ENCODE measurements around the gene NELFB.
"Not testable (repeated sequence)": the region's sequence is repeated elsewhere in the genome, so short reads cannot be mapped to it uniquely, and the experiment has no call there.

The NELFB gene

DNA sequence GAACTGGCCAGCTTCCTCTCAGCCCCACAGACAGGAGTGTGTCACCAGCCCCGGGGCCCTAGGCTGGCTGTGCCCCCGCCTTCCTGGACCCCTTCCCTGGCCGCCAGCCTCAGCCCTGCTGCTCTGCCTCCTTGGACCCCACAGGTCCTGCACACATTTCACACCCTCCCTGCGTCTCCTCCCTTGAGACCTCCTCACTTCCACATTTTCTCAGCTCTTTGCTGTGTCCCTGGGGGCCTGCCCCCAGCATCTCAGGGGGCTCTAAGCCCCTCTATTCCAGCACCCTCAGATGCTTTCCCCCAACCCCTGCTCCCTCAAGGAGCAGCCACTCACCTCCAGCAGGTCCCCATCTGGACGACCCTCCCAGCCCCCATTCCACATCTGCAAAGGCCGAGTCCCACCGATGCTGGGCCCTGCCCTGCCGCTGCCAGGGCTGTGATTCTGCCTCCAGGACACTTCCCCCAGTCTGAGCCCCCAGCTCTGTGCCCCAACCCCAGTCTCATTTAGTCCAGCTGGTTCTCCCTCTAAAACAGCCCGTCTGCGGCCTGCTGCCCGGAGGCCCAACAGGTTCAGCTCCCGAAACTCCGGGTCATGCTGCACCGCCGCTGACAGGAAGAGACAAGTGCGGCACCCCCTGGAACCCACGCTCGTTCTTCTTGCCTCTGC, 20.2 kb upstream of the NELFB start:
- no peak for DNase-seq (ENCODE audit: low read depth)

DNA sequence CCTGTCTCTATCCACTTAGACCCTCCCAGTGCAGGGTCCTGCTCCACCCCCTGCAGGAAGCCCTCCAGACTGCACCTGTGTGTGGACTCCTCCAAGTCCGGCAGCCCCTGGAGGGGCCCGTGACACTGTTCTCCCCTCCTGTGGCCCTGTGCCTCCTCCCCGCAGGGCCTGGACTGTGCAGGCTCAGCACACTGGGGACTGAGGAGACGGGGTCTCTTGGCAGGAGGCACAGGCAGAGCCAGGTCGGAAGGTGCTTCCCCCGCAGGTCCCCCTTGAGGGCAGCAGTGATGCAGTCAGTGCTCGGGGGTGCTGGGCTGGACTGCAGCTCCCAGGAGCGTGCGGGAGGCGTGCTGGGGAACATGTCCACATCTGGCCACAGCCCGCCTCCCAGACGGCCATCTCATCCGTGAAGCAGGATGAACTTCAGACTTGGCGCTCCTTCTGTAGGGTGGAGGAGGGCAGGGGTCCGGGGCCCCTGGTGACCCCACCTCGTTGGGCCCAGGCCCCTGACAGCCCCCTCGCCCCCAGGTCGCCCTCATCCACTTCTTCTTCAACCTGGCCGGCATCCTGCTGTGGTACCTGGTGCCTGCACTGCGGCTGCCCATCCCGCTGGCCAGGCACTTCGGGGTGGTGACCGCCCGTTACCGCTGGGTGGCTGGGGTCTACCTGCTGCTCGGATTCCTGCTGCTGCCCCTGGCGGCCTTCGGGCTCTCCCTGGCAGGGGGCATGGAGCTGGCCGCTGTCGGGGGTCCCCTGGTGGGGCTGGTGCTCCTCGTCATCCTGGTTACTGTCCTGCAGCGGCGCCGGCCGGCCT, 19.5 kb upstream of the NELFB start:
- DNase-seq (ENCODE audit: low read depth), result no peak

DNA sequence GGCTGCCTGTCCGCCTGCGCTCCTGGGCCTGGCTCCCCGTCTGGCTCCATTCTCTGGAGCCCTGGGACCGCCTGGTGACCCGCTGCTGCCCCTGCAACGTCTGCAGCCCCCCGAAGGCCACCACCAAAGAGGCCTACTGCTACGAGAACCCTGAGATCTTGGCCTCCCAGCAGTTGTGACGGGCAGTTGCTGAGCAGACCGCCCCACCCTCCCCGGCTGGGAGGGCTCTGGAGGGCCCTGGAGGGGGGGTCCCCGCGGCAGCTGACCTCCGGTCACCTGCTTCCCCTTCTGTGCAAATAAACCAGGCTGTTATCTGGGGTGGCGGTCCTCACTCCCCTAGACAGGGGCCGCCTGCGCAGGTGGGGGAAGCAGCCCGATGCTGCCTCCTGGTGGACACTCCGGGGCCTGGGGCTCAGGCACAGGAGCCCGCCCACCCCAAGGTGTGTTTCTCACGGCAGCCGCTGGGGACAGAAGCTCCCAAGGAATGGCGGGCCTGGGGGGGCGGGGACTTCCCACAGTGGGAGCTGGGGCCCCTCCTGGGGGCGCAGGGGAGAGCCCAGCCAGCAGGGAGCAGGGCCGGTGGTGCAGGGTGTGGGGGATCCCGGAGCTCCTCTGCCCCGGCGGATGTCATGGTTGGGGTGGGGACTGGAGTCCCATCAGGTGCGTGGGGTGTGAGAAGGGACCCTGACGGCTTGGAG, 18.7 kb upstream of the NELFB start:
- DNase-seq (ENCODE audit: low read depth), result peak; percentile 90

- no peak for DNase-seq (ENCODE audit: low read depth)
Observed at GRCh38 chr9:137236936-137237421, 18.1 kb upstream of the NELFB start.

DNA sequence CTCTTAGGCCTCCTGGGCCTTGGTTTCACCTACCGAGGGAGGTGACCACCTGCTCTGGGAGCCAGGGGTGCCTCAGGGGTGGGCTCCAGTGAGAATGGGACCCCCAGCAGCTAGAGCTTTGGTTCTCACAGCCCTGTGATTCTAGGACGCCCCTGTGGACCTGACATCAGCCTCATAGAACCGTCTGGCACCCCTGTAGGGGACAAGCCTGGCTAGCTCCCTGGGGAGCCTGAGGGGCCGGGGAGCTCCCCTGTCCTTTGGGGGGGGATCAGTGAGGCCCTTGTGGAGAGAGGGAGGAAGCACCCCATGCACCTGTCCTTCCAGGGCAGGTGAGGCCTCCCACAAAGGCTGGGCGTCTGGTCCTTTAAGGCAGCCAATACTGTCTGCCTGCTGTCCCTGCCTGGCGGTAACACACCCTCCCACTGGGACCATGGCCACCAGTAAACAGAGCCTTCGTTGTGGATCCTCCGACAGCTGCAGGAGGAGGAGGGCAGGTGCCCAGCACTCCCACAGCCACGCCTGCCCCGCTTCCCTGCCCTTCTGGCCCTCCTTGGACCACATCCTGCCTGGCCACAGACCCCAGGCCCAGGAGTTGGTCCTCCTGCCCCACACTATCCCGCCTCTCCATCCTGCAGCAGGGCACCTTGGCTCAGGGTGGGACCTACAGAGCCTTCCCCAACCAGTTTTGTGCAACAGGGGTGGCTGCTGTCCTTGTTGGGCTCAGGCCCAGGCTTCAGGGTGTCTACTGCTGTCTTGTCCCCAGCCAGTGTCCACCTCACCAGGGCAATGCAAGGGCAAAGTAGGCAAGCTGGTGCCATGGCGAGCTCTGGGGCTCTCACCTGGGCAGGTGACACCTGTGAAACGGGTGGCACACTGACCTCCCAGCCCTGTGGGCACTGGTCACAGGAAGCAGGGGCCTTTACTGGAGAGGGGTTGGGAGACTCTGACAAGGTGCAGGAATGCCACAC, 17.1 kb upstream of the NELFB start:
- no peak for DNase-seq (ENCODE audit: low read depth)

DNA sequence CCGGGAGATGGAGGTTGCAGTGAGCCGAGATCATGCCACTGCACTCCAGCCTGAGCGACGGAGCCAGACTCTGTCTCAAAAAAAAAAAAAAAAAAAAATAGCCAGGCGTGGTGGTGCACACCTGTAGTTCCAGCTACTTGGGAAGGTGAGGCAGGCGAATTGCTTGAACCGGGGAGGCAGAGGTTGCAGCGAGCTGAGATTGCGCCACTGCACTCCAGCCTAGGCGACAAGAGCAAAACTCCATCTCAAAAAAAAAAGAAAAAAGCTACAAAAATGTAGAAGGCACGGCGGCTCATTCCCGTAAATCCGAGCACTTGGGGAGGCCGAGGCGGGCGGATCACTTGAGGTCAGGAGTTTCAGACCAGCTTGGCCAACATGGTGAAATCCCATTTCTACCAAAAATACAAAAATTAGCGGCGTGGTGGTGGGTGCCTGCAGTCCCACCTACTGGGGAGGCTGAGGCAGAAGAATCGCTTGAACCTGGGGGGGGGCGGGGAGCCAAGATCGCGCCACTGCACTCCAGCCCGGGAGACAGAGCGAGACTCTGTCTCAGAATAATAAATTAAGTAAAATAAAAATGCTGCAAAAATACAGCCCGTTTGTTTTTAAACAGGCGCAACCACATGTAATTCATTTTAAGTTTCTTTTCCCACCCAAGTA, 15.5 kb upstream of the NELFB start:
- not testable (repeated sequence) for DNase-seq (ENCODE audit: low read depth)

DNA sequence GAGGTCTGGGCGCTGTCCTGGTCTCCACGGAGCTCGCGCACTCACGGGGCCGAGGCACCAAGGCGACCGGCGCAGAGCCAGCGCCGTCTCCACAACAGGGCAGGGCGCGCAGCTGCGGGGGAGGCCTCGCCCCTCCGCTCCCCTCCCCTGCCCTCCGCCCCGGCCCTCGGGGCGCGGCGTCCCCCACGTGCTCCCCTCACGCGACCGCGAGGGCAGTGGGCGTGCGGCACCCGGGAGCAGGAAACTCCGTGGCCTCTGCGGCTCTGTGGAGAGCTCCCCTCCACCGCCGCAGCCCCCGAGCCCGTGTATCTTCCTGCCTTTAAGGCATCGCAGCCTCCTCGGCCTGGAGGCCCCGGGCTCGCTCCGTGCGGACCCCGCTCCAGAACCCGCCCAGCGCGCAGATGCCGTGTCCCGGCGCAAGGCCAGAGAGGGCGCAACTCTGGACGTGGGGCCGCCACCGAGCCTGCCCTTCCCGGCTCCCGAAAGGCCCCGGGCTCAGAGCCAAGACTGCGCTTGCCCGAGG, 14.7 kb upstream of the NELFB start:
- DNase-seq (ENCODE audit: low read depth), result peak; percentile 52

DNA sequence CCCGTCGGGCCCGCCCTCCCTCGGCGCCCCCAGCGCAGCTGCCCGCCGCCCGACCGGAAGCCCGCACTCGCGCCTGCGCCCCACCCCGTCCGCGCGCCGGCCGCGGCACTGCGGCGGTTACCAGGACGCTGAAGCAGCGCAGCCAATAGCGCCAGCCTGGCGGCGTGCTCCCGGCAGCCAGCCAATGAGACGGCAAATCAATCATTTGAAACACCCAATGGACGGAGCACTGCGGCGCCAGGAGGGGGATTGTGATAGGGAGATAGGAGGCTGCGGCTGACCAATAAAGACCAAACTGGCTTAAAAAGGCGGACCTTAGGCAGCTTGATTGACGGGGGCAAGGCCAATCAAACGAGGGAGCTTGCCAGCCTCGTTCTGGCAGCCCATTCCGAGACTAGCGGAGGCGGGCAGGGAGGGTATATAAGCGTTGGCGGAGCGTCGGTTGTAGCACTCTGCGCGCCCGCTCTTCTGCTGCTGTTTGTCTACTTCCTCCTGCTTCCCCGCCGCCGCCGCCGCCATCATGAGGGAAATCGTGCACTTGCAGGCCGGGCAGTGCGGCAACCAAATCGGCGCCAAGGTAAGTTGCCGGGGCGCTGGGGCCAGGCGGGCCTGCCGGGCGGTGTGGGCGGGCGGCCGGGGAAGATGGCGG, 14.2 kb upstream of the NELFB start, which contains the start of gene TUBB4B:
TSS of gene TUBB4B (plus strand) at position 447 of the 649 bp plus-strand sequence. CDS start at position 521, 74 bp downstream.
- peak; percentile 93 for DNase-seq (ENCODE audit: low read depth)

GRCh38 chr9:137241490-137242268, 13.4 kb upstream of the NELFB start:
- DNase-seq (ENCODE audit: low read depth), result peak; percentile 65

DNA sequence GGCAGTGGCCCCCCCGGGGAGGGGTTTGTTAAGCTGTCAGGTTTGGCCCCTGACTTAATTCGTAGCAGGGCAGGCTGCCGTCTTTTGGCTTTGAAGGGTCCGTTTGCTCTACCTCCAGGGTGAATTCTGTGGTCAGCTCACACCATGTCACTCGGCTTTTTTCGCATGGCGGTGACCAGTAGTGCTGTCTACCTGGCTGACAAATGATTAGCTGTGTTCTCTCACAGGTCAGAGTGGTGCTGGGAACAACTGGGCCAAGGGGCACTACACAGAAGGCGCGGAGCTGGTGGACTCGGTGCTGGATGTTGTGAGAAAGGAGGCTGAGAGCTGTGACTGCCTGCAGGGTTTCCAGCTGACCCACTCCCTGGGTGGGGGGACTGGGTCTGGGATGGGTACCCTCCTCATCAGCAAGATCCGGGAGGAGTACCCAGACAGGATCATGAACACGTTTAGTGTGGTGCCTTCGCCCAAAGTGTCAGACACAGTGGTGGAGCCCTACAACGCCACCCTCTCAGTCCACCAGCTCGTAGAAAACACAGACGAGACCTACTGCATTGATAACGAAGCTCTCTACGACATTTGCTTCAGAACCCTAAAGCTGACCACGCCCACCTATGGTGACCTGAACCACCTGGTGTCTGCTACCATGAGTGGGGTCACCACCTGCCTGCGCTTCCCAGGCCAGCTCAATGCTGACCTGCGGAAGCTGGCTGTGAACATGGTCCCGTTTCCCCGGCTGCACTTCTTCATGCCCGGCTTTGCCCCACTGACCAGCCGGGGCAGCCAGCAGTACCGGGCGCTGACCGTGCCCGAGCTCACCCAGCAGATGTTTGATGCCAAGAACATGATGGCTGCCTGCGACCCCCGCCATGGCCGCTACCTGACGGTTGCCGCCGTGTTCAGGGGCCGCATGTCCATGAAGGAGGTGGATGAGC, 12.6 kb upstream of the NELFB start:
- no peak for DNase-seq (ENCODE audit: low read depth)

GRCh38 chr9:137243266-137243625, 11.9 kb upstream of the NELFB start:
- not testable (repeated sequence) for DNase-seq (ENCODE audit: low read depth)

DNA sequence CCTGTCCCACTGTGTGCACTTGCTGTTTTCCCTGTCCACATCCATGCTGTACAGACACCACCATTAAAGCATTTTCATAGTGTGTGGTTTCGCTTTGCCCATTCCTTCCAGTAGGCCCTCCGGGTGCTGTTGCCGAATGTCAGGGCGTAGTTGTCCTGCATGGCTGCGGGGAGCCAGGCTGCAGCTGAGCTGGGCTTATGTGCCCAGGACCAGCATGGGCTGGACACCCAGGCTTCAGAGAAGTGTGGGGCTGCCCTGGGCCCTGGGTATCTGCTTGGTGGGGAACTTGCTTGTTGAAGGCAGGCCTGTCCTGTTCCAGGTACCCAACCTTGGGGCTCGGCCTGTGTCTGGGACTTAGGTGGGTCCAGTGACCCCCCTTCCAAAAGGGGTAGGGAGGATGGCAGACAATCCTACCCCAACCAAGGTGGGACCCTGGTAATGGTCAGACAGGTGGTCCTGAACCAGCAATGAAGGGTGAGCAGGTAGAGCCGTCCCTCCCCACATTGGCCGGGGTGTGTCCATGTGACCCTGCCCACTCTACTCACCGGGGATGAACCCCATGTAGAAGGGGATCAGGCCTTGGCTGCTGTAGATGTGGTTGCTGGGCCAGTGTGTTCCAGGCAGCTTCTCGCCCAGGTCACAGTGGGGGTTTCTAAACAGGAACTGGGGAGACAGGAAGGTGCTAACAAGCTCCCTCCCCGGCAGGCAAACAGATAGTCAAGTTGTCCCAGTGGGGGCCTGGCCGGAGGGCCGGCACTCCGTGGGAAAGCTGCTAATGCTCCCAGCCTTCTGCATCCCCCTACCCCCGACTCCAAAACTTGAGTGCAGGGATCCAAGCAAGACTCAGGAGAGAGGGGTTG, 11.3 kb upstream of the NELFB start:
- no peak for DNase-seq (ENCODE audit: low read depth)

DNA sequence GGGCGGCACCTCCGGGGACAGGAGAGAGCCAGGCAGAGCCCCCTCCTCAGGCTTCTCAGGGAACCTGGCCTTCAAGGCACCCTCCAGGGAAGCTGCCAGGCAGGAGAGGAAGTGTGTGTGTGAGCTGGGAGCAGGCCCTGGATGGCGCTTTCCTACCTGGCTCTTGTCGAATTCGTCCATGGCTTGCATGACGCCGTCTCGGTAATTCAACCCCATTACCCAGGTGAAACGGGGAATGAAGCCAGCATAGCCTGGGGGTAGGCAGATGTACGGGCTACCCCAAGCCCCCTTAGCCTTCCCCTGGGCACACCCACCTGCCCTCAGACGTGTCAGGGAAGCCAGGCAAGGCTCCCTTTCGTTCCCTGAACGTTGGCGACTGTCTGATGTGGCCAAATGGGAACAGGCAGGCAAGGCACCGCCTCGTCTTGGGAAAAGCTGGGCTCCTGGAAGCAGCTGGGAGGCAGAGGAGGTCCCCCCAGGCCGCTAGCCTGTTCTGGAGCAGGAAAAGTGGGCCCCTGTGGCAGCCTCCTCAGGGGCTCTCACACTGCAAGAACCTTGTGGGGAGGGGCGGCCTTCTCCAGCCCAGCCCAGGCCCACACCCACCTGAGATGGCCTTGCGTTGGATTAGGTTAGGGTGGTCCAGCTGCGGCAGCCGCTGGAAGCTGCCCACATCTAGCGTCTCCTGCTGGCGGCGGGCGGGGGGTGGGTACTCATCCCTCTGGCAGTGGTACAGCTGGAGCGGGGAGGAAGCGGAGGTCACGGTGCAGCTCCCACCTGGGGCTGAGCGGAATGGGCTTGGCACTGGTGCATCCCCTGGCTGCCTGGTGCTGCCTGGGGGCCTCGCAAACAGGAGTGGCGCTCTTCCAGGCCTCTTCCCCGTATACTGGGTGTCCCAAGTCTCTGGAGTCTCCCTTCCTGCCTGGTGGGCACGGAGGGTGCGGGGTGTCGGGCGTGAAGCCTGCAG, 10.4 kb upstream of the NELFB start:
- DNase-seq (ENCODE audit: low read depth), result no peak

DNA sequence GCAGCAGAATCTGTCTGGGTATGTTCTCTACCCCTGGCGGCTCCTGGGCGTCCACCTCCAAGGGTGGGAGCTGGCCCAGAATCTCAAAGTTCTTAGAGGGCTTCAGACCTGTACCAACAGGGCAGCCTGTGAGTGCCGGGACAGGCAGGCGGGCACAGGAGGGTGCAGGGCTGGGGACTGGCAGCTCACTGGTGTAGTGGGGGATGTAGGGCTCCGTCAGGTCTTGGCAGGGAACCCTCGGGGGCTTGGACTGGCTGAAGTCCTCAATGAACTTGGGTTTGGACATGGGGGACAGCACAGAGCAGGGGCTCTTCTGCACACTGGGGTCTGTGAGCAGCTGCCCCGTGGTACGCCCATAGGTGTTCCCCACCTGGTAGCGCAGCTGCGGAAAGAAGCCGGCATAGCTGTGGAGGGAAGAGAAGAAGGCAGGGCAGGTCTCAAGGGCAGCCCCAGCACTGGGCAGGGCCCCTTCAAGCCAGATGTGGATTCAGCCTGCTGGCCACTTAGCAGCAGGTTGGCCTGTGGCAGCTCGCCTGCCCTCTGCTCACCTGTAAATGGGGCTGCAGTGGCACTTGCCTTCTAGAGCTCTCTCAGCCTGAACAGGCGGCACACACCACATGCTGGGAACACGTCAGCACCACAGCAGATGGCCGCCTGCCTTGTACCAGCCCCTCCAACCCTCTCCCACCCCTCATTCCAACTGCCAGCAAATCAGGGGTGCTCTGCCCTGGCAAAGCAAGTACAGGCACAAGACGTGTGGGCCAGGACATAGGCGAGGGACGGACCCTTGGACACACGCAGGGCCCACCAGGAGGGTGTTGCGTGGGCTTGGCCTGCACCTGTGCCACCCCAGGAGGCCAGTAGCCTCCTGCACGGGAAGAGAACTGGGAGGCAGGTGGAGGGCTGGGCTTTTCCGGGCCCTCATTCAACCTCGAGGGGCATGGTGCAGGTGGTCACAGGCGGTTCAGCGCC, 9.4 kb upstream of the NELFB start:
- no peak for DNase-seq (ENCODE audit: low read depth)

Data from activated T-cell treated with anti-CD3 and anti-CD28 coated beads for 1 hour (primary cell).